Measurements from ENCODE around the gene PPFIA4. TPM values are rescaled to one million over a fixed set of nuclear protein-coding genes. Genes with fewer than 3 reads are reported as not detected.

PPFIA4 gene
- total and polyA plus RNA-seq, 2 donors (not counting 3 experiments of a cell fraction or from before 2014, with no cell fraction given) = 0.17 to 0.22 TPM

DNA sequence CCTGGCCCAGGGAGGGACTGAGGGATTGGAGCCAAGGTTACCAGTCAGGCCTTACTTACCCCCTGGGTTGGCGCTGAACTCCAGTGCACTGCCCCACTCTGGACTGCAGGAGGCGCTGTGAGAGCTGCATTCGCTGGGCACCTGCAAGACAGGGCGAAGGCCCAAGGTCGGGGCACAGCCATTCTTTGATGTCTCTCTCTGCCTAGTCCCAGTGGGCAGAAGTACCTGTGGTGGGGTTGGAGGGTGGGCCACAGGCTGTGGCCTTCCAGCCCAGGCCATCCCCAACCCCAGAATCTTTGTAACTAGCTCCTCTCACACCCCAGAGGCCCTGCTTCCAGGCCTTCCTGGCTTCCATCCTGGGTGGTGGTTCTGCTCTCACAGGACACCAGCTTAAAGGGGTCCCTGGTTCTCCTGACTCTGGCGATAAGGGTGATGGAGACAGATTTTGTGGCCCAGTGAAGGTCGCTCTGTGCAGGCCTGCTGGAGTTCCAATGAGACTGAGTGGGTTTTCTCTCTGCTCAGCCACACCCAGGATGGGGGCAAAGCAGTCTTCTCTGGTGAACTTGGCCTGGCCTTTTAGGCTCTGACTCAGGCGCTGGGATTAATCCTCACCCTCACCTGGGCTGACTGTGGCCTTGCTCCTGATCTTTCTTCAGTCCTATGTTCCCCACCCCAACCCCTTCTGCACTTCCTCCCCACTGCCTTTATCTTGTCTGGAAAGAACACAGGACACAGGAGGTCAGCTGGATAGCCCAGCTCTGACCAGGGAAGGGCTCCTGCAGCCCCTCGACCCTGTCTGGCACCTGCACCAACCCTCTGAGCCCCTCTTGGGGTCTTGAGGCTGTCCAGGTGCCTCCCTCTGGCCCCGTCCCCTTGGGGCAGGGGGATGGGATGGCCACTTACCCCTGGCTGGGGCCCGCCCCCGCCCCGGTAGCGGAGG is 58.6 kb downstream of the PPFIA4 start:
- intact Hi-C loops (cut with micrococcal nuclease) (no loop called here), dilution Hi-C loops (cut with MboI; ENCODE audit: extremely low pct_ligation_motif_present, low sequenced_read_pairs) (no loop called here)
- BruUV-seq (replicated peaks) = no TSS peak
- no peaks in the 10 kb centered on the region for H3K9me3 ChIP-seq (replicated peaks; ENCODE audit: control insufficient read depth, insufficient read depth, low read length)
- no peaks in the 10 kb centered on the region for H3K4me1 ChIP-seq (ENCODE audit: control insufficient read depth, extremely low read depth, insufficient read depth, low read length)
- no peak for TF ChIP-seq POLR2A (IDR thresholded peaks at IDR 0.05; ENCODE audit: low read depth, low read length)
- TF ChIP-seq, protein P1, sequence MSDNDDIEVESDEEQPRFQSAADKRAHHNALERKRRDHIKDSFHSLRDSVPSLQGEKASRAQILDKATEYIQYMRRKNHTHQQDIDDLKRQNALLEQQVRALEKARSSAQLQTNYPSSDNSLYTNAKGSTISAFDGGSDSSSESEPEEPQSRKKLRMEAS (IDR thresholded peaks at IDR 0.05; ENCODE audit: insufficient read depth, insufficient read length) = no peak
- TF ChIP-seq, protein P2, sequence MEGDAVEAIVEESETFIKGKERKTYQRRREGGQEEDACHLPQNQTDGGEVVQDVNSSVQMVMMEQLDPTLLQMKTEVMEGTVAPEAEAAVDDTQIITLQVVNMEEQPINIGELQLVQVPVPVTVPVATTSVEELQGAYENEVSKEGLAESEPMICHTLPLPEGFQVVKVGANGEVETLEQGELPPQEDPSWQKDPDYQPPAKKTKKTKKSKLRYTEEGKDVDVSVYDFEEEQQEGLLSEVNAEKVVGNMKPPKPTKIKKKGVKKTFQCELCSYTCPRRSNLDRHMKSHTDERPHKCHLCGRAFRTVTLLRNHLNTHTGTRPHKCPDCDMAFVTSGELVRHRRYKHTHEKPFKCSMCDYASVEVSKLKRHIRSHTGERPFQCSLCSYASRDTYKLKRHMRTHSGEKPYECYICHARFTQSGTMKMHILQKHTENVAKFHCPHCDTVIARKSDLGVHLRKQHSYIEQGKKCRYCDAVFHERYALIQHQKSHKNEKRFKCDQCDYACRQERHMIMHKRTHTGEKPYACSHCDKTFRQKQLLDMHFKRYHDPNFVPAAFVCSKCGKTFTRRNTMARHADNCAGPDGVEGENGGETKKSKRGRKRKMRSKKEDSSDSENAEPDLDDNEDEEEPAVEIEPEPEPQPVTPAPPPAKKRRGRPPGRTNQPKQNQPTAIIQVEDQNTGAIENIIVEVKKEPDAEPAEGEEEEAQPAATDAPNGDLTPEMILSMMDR (IDR thresholded peaks at IDR 0.05; ENCODE audit: extremely low read depth in 1 of 2, insufficient read depth in 1 of 2, low read depth in 1 of 2, low read length in 2 of 2) = peak; percentile 48 to 50
- TF ChIP-seq FOS (IDR thresholded peaks at IDR 0.05; ENCODE audit: borderline replicate concordance, insufficient read depth, low read length) = no peak
- no peak for TF ChIP-seq JUN (IDR thresholded peaks at IDR 0.05; ENCODE audit: borderline replicate concordance, insufficient read depth, insufficient read length, low read depth)
- H3K9me1 ChIP-seq (replicated peaks; ENCODE audit: control insufficient read depth, extremely low read depth, insufficient read depth, low read length) = no peaks in the 10 kb centered on the region
- H4K20me1 ChIP-seq (replicated peaks; ENCODE audit: control insufficient read depth, extremely low read depth, insufficient read depth, low read length) = no peaks in the 10 kb centered on the region
- H3K9ac ChIP-seq (replicated peaks; ENCODE audit: extremely low read depth, insufficient read depth, low read length) = no peak overlapping the region
- H3K27ac ChIP-seq (ENCODE audit: insufficient read depth, low read depth, low read length) = no peak overlapping the region
- H3K4me2 ChIP-seq (ENCODE audit: insufficient read depth, low read length) = no peak overlapping the region
- no peaks in the 10 kb centered on the region for H3K79me2 ChIP-seq (ENCODE audit: control insufficient read depth, insufficient read depth, low read length)
- peaks cover 6 to 10% of the 10 kb centered on the region in 2 experiments for H3K27me3 ChIP-seq (ENCODE audit: control insufficient read depth in 2 of 2, insufficient read depth in 2 of 2, low read length in 2 of 2)
- ChIA-PET CTCF (interaction anchor here (0.7 to 3.7 kb wide), 11 partner anchors 8 to 188 kb away, joined by 3 to 26 read pairs (median 4); no protein-coding TSS in a partner anchor), POLR2A (no interaction called here)
- DNase-seq (ENCODE audit: low read depth, low spot score) = no peak
- H3K36me3 ChIP-seq (ENCODE audit: control insufficient read depth in 2 of 2, extremely low read depth in 1 of 2, insufficient read depth in 2 of 2, low read length in 2 of 2) = no peaks in the 10 kb centered on the region
- no peak overlapping the region for H3K4me3 ChIP-seq (replicated peaks in 1 of 3; ENCODE audit: insufficient read depth in 1 of 3, low read depth in 1 of 3, low read length in 3 of 3)
- FAIRE-seq = no peak
- no peak overlapping the region for H2AFZ ChIP-seq (ENCODE audit: low read depth, low read length)

All from endothelial cell of umbilical vein (primary cell).